ENCODE results near the gene SDSL.

SDSL gene

GRCh38 chr12:113462117-113462774 is 40.1 kb downstream of the SDSL start (continued):
- TF ChIP-seq ZFP37 (tag by site-specific recombination; IDR thresholded peaks at IDR 0.05) (no peak), ZNF169 (tag by site-specific recombination; IDR thresholded peaks at IDR 0.05) (no peak), ZNF19 (tag by site-specific recombination; IDR thresholded peaks at IDR 0.05; ENCODE audit: low read depth) (no peak), ZBTB26 (tag by site-specific recombination; optimal IDR thresholded peaks at IDR 0.05) (peak; percentile 18), ZNF660 (tag by site-specific recombination; IDR thresholded peaks at IDR 0.05) (no peak), ZNF394 (tag by site-specific recombination; IDR thresholded peaks at IDR 0.05; ENCODE audit: borderline replicate concordance) (0 out of 2 replicates have a peak, but pooled peaks have one; percentile 38), ZNF639 (tag by site-specific recombination; IDR thresholded peaks at IDR 0.05) (no peak), KLF9 (tag by site-specific recombination; IDR thresholded peaks at IDR 0.05; ENCODE audit: low read depth) (no peak), ZNF768 (tag by site-specific recombination; IDR thresholded peaks at IDR 0.05) (no peak), ZBTB11 (tag by site-specific recombination; conservative IDR thresholded peaks at IDR 0.05; ENCODE audit: low read depth) (0 out of 2 replicates have a peak, but pooled peaks have one; percentile 11), ZNF302 (tag by site-specific recombination; IDR thresholded peaks at IDR 0.05; ENCODE audit: low read depth) (no peak), ZNF280D (tag by site-specific recombination; IDR thresholded peaks at IDR 0.05) (no peak), ZBTB44 (tag by site-specific recombination; IDR thresholded peaks at IDR 0.05) (no peak), ZBTB48 (tag by site-specific recombination; IDR thresholded peaks at IDR 0.05) (no peak), ZNF785 (tag by site-specific recombination; IDR thresholded peaks at IDR 0.05) (no peak)
- TF ChIP-seq, protein P1, sequence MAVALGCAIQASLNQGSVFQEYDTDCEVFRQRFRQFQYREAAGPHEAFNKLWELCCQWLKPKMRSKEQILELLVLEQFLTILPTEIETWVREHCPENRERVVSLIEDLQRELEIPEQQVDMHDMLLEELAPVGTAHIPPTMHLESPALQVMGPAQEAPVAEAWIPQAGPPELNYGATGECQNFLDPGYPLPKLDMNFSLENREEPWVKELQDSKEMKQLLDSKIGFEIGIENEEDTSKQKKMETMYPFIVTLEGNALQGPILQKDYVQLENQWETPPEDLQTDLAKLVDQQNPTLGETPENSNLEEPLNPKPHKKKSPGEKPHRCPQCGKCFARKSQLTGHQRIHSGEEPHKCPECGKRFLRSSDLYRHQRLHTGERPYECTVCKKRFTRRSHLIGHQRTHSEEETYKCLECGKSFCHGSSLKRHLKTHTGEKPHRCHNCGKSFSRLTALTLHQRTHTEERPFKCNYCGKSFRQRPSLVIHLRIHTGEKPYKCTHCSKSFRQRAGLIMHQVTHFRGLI (tag by site-specific recombination; IDR thresholded peaks at IDR 0.05): no peak

Measured in HEK293 (cell line).